ENCODE measurements around the gene CDH4. TPM values are rescaled to one million over a fixed set of nuclear protein-coding genes. Genes with fewer than 3 reads are reported as not detected.

The CDH4 gene
- total and polyA plus RNA-seq, 2 of the 8 experiments (the other 6 are each of a cell fraction or from before 2014, with no cell fraction given) = 4.3 to 7.9 TPM

- TF ChIP-seq CBX8 (IDR thresholded peaks at IDR 0.05; ENCODE audit: borderline replicate concordance, low read depth, low read length) = no peak
- no peak for TF ChIP-seq SRF (IDR thresholded peaks at IDR 0.05; ENCODE audit: low read depth, low read length)
- TF ChIP-seq CBX5 (IDR thresholded peaks at IDR 0.05; ENCODE audit: low read depth, low read length) = no peak
- TF ChIP-seq RXRA (IDR thresholded peaks at IDR 0.05; ENCODE audit: insufficient read depth, low read depth, low read length) = no peak
- no peak for TF ChIP-seq CREB1 (IDR thresholded peaks at IDR 0.05)
- no peak for TF ChIP-seq TAF1 (IDR thresholded peaks at IDR 0.05; ENCODE audit: low read depth, low read length)
- no peak for TF ChIP-seq POLR2AphosphoS5 (IDR thresholded peaks at IDR 0.05; ENCODE audit: low read depth, low read length)
- no peak for TF ChIP-seq TCF12 (IDR thresholded peaks at IDR 0.05; ENCODE audit: low read depth, low read length)
- TF ChIP-seq GTF2F1 (IDR thresholded peaks at IDR 0.05; ENCODE audit: borderline replicate concordance, low read depth, low read length) = no peak
- no peak for TF ChIP-seq ATF2 (IDR thresholded peaks at IDR 0.05; ENCODE audit: low read length)
Observed at GRCh38 chr20:61303217-61303616, 51.2 kb downstream of the CDH4 start (continued).

Data from H1 (cell line).